ENCODE measurements around the gene REXO4.

DNA sequence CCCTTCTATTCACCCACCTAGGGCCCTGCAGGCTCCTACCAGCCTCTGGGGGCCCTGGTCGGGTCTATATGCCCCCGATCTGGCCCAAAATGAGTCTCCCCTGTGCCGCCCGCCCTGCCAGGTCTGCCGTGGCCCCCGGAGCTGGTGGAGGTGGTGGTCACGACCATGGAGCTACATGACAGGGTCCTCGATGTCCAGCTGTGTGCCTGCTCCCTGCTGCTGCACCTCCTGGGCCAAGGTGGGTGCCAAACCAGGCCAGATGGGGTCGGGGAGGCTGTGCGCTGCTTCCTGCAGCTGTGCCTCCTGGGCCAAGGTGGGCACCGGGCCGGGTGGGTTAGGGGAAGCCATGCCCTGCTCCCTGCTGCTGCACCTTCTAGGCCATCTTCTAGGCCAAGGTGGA lies 17.5 kb downstream of the REXO4 start:
- TF ChIP-seq EZH2 (IDR thresholded peaks at IDR 0.05; ENCODE audit: borderline replicate concordance, low read depth, low read length, severe bottlenecking) (no peak), GATA2 (IDR thresholded peaks at IDR 0.05; ENCODE audit: insufficient read depth, insufficient read length, low read depth, low read length) (no peak), POLR2AphosphoS5 (IDR thresholded peaks at IDR 0.05; ENCODE audit: insufficient read depth, low read depth, low read length) (no peak)
- TF ChIP-seq, protein P1, sequence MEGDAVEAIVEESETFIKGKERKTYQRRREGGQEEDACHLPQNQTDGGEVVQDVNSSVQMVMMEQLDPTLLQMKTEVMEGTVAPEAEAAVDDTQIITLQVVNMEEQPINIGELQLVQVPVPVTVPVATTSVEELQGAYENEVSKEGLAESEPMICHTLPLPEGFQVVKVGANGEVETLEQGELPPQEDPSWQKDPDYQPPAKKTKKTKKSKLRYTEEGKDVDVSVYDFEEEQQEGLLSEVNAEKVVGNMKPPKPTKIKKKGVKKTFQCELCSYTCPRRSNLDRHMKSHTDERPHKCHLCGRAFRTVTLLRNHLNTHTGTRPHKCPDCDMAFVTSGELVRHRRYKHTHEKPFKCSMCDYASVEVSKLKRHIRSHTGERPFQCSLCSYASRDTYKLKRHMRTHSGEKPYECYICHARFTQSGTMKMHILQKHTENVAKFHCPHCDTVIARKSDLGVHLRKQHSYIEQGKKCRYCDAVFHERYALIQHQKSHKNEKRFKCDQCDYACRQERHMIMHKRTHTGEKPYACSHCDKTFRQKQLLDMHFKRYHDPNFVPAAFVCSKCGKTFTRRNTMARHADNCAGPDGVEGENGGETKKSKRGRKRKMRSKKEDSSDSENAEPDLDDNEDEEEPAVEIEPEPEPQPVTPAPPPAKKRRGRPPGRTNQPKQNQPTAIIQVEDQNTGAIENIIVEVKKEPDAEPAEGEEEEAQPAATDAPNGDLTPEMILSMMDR (IDR thresholded peaks at IDR 0.05; ENCODE audit: extremely low read depth in 1 of 2, insufficient read depth in 1 of 2, low read depth in 1 of 2, low read length in 2 of 2), result no peak
- TF ChIP-seq, protein P2, sequence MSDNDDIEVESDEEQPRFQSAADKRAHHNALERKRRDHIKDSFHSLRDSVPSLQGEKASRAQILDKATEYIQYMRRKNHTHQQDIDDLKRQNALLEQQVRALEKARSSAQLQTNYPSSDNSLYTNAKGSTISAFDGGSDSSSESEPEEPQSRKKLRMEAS (IDR thresholded peaks at IDR 0.05; ENCODE audit: insufficient read depth, insufficient read length), result no peak

Measured in endothelial cell of umbilical vein (primary cell).